ENCODE data around the gene EBF4.

The EBF4 gene

DNA sequence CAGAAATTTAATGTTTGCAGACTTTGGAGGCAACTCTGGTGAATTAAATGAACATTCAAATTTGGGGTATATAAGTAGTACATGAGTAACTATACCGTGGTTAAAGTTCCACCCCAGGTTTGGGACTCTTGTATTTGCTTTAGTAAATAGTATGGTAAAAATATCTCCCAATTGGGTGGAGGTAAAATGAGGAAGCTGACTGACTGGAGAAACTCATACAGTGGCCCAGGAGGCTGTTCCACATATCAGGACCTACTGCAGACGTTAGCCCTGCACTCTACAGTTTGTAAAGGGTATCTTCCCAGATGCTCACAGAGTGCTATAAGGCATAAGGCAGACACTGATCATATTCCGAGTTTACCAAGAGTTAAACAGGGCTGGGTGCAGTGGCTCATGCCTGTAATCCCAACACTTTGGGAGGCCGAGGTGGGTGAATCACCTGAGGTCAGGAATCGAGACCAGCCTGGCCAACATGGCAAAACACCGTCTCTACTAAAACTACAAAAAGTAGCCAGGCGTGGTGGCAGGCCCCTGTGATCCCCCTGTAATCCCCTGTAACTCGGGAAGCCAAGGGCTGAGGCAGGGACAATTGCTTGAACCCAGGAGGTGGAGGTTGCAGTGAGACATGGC lies 54.2 kb downstream of the EBF4 start:
- TF ChIP-seq, protein P1, sequence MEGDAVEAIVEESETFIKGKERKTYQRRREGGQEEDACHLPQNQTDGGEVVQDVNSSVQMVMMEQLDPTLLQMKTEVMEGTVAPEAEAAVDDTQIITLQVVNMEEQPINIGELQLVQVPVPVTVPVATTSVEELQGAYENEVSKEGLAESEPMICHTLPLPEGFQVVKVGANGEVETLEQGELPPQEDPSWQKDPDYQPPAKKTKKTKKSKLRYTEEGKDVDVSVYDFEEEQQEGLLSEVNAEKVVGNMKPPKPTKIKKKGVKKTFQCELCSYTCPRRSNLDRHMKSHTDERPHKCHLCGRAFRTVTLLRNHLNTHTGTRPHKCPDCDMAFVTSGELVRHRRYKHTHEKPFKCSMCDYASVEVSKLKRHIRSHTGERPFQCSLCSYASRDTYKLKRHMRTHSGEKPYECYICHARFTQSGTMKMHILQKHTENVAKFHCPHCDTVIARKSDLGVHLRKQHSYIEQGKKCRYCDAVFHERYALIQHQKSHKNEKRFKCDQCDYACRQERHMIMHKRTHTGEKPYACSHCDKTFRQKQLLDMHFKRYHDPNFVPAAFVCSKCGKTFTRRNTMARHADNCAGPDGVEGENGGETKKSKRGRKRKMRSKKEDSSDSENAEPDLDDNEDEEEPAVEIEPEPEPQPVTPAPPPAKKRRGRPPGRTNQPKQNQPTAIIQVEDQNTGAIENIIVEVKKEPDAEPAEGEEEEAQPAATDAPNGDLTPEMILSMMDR (IDR thresholded peaks at IDR 0.05) = no peak
- no peak for TF ChIP-seq ZFX (IDR thresholded peaks at IDR 0.05; ENCODE audit: borderline replicate concordance)
- no peak overlapping the region for H3K27ac ChIP-seq

DNA sequence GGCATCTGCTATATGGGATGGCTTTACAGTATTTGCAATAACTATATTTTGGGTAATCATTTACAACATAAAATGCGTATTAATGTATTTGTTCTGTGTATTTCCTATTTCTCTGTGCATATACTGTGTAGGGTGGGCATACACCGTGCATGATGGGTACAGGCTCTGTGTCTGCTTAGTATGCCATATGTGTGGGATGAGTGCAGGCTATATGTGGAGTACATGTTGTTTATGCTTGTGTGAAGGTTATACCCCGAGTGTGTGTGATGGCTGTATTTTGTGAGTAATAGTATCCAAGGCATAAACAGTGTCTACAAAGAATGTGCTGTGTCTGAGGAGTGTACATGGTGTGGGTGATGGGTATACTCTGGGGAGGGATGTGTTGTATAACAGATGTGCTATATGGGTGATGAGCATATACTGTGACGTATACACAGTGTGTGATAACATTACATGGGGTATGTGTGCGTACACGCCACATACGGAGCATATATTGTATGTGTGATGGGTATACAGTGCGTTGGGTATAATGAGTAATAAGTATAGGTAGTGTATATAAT lies 55.2 kb downstream of the EBF4 start:
- no peak overlapping the region for H3K27ac ChIP-seq
- TF ChIP-seq ZFX (IDR thresholded peaks at IDR 0.05; ENCODE audit: borderline replicate concordance) = no peak
- TF ChIP-seq, protein P1 (IDR thresholded peaks at IDR 0.05) = no peak

DNA sequence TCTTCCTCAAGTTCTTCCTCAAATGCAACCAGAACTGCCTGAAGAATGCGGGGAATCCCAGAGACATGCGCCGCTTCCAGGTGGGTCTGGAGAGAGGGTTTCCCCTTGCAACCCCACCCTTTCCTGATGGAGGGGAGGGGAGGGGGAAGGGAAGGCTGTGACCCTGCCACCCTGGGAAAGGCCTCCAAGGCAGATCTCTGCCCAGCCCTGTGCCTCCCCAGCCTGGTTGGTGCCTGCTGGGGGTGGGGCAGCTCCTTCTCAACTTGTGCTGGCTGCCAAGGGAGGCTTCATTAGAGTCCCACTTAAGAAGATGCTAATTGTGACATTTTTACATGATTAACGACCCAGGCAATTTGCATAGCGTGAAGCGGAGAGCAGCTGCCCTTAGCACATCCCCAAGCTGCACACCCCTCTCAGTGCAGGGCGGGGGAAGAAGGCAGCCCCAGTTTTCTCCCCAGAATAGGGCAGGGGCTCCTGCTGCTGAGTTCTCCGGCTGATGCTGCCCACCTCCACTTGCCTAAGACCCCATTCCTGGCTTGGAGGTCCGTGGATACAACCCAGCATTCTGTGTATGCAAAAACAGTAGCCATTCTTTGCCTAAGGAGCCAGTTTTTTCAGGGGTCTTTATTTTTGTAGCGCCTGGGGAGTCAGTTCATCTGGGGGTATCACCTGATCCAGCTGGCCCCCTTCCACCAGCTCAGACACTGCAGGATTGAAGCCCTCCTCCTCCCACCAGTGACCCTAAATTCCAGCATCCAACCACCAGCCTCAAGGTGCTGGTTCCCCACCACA lies 56.2 kb downstream of the EBF4 start:
- no peak for TF ChIP-seq ZFX (IDR thresholded peaks at IDR 0.05; ENCODE audit: borderline replicate concordance)
- TF ChIP-seq, protein P1 (IDR thresholded peaks at IDR 0.05) = no peak
- H3K27ac ChIP-seq = no peak overlapping the region

- TF ChIP-seq, protein P1 (IDR thresholded peaks at IDR 0.05) = no peak
- TF ChIP-seq ZFX (IDR thresholded peaks at IDR 0.05; ENCODE audit: borderline replicate concordance) = no peak
- no peak overlapping the region for H3K27ac ChIP-seq
Measured at GRCh38 chr20:2749343-2749950, 56.9 kb downstream of the EBF4 start.

GRCh38 chr20:2749951-2750490 lies 57.4 kb downstream of the EBF4 start:
- H3K27ac ChIP-seq = no peak overlapping the region
- no peak for TF ChIP-seq ZFX (IDR thresholded peaks at IDR 0.05; ENCODE audit: borderline replicate concordance)
- TF ChIP-seq, protein P1 (IDR thresholded peaks at IDR 0.05) = no peak

GRCh38 chr20:2750491-2751251 lies 58.1 kb downstream of the EBF4 start:
- no peak for TF ChIP-seq ZFX (IDR thresholded peaks at IDR 0.05; ENCODE audit: borderline replicate concordance)
- TF ChIP-seq, protein P1 (IDR thresholded peaks at IDR 0.05) = no peak

More at GRCh38 chr20:2750491-2751251, 58.1 kb downstream of the EBF4 start:
- H3K27ac ChIP-seq = peak overlapping the region; percentile 61
